ENCODE data around the gene NRXN3. TPM values are rescaled to one million over a fixed set of nuclear protein-coding genes. Genes with fewer than 3 reads are reported as not detected.

The NRXN3 gene
- total and polyA plus RNA-seq, 2 of the 13 experiments (the other 11 are each of a cell fraction or from before 2014, with no cell fraction given), result 0.03 TPM; not detected in 1

GRCh38 chr14:78157494-78158437 lies 12.4 kb upstream of the NRXN3 start:
- ChIA-PET POLR2A (no interaction called here), CTCF (ENCODE audit: low intra/inter-chr PET ratio, low total read pairs) (no interaction called here)
- ATAC-seq (no peak), FAIRE-seq (no peak), DNase-seq (ENCODE audit: low spot score) (peak; percentile 3)
- 14% methylated on average over 14 of the region's 15 CpGs for WGBS (ENCODE audit: low lambda C conversion rate)
- H3K4me1 ChIP-seq (ENCODE audit: insufficient read depth, low read length), result no peaks in the 10 kb centered on the region
- no peaks in the 10 kb centered on the region for H3K9me3 ChIP-seq (ENCODE audit: low read length)
- H3K27me3 ChIP-seq (ENCODE audit: control insufficient read depth in 1 of 2, insufficient read depth in 2 of 2, low read length in 2 of 2), result no peaks in the 10 kb centered on the region
- intact Hi-C loops (cut with micrococcal nuclease; ENCODE audit: unreplicated experiment) (no loop called here), in situ Hi-C loops (cut with HindIII; ENCODE audit: extremely low pct_ligation_motif_present, low pct_unique_long_range_greater_than_20kb) (loop anchor here (25.0 kb wide), 1 partner anchor 680 kb away; no protein-coding TSS in a partner anchor)
- no peak overlapping the region for H3K4me3 ChIP-seq (replicated peaks in 1 of 3; ENCODE audit: insufficient read depth in 1 of 3, low read depth in 2 of 3, low read length in 3 of 3)
- no peaks in the 10 kb centered on the region for H4K20me1 ChIP-seq (ENCODE audit: insufficient read depth, low read length)
- BruUV-seq (replicated peaks), result no TSS peak
- no peak overlapping the region for H3K27ac ChIP-seq (ENCODE audit: extremely low read length, insufficient read depth, low read length)
- H3K79me2 ChIP-seq (ENCODE audit: insufficient read depth, low read length), result no peaks in the 10 kb centered on the region
- no peak overlapping the region for H3K4me2 ChIP-seq (ENCODE audit: low read depth, low read length)
- H3K36me3 ChIP-seq (replicated peaks in 1 of 2; ENCODE audit: control insufficient read depth in 1 of 2, insufficient read depth in 2 of 2, low read length in 2 of 2), result no peaks in the 10 kb centered on the region
- TF ChIP-seq KLF16 (CRISPR knock-in tag; IDR thresholded peaks at IDR 0.05) (0 out of 4 replicates have a peak, but pooled peaks of 1 of the 2 experiments have one; percentile 22), MAFF (IDR thresholded peaks at IDR 0.05; ENCODE audit: low read depth, low read length) (peak; percentile 95), MAFK (conservative IDR thresholded peaks at IDR 0.05 in 1 of 2, IDR thresholded peaks at IDR 0.05 in 1 of 2; ENCODE audit: low read length in 2 of 2) (peak; percentile 94 to 97), BRCA1 (CRISPR knock-in tag; IDR thresholded peaks at IDR 0.05) (no peak), ZEB1 (IDR thresholded peaks at IDR 0.05; ENCODE audit: insufficient replicate concordance, low read depth) (no peak), MIER2 (CRISPR knock-in tag; IDR thresholded peaks at IDR 0.05) (peak; percentile 94), REST (IDR thresholded peaks at IDR 0.05; ENCODE audit: borderline replicate concordance in 1 of 2, low read depth in 1 of 2, low read length in 2 of 2) (peak; percentile 68 to 94), RNF219 (CRISPR knock-in tag; IDR thresholded peaks at IDR 0.05) (no peak), E2F5 (CRISPR knock-in tag; conservative IDR thresholded peaks at IDR 0.05) (no peak)
- no peak overlapping the region for H3K9ac ChIP-seq (ENCODE audit: insufficient read depth, low read depth, low read length)
- H2AFZ ChIP-seq (ENCODE audit: low read length), result no peak overlapping the region

Measured in HepG2 (cell line).